HEK293 (cell line): ENCODE measurements around the gene FUT8.

Source experiments
- CTCF ChIA-PET: fragments of 350-600 bp; formaldehyde crosslinking; extraction: SDS; loops from one replicate; lab custom pipeline; 2021; ENCODE audit warnings: antibody characterized with exemption; lab: Yijun Ruan, JAX
- POLR2A ChIA-PET: fragments of 300-600 bp; formaldehyde crosslinking; extraction: SDS; loops from one replicate; lab custom pipeline; 2020; ENCODE audit warnings: antibody characterized with exemption, inconsistent platforms; lab: Yijun Ruan, JAX
- H3K27ac ChIP-seq: fragments of 200-500 bp; sonication (Bioruptor generic); 2 replicates; pipeline ENCODE4 v1.5.1; 2014; ENCODE audit warnings: low read depth, low read length, control low read depth, inconsistent platforms; ENCODE audit errors: extremely low read depth
- H3K36me3 ChIP-seq, 2 experiments: fragments of 200-500 bp in 1 of 2; sonication (Bioruptor generic) in 1 of 2; 1 replicate in 1 of 2; 2 replicates in 1 of 2; pipeline ENCODE4 v1.5.1; 2014 to 2017; ENCODE audit warnings: inconsistent platforms in 2 of 2, low read length in 2 of 2; ENCODE audit not compliant: control insufficient read depth in 2 of 2, insufficient read depth in 1 of 2
- H3K4me1 ChIP-seq: fragments of 200-500 bp; sonication (Bioruptor generic); 2 replicates; pipeline ENCODE4 v1.5.1; 2014; ENCODE audit warnings: mild to moderate bottlenecking, low read length, inconsistent platforms; ENCODE audit not compliant: control insufficient read depth, insufficient read depth
- H3K4me3 ChIP-seq: 2 replicates; pipeline ENCODE4 v1.5.1; 2011; ENCODE audit warnings: low read depth, mild to moderate bottlenecking, control low read depth, low read length, moderate library complexity
- H3K9me3 ChIP-seq: fragments of 200-500 bp; sonication (Bioruptor generic); 2 replicates; pipeline ENCODE4 v1.5.1; 2014; ENCODE audit warnings: low read depth, low read length, inconsistent platforms; ENCODE audit not compliant: control insufficient read depth, insufficient read depth
- AEBP2 ChIP-seq: fragments of 450-650 bp; formaldehyde crosslinking; IDR thresholded peaks from 2 replicates; pipeline ENCODE4 v1.5.1; 2016; ENCODE audit warnings: missing biosample characterization, missing genetic modification characterization, borderline replicate concordance
- ATF2 ChIP-seq: fragments of 450-650 bp; formaldehyde crosslinking; IDR thresholded peaks from 2 replicates; pipeline ENCODE4 v1.5.1; 2016; ENCODE audit warnings: missing biosample characterization, missing genetic modification characterization, low read depth
- BCL11B ChIP-seq: fragments of 450-650 bp; formaldehyde crosslinking; IDR thresholded peaks from 2 replicates; pipeline ENCODE4 v1.5.1; 2016; ENCODE audit warnings: low read depth, missing biosample characterization, missing genetic modification characterization
- HOXD13 ChIP-seq: sonication (generic); formaldehyde crosslinking; IDR thresholded peaks from 2 replicates; pipeline ENCODE4 v1.8.0; 2022; ENCODE audit warnings: missing genetic modification reagents, borderline replicate concordance
- KLF1 ChIP-seq: fragments of 450-650 bp; formaldehyde crosslinking; IDR thresholded peaks from 2 replicates; pipeline ENCODE4 v1.5.1; 2016; ENCODE audit warnings: missing biosample characterization, missing genetic modification characterization
- MYNN ChIP-seq: fragments of 450-650 bp; formaldehyde crosslinking; IDR thresholded peaks from 2 replicates; pipeline ENCODE4 v1.5.1; 2016; ENCODE audit warnings: missing biosample characterization, missing genetic modification characterization, borderline replicate concordance
- PRDM4 ChIP-seq: fragments of 450-650 bp; formaldehyde crosslinking; IDR thresholded peaks from 2 replicates; pipeline ENCODE4 v1.5.1; 2017; ENCODE audit warnings: missing biosample characterization, missing genetic modification characterization
- SCRT2 ChIP-seq: fragments of 450-650 bp; formaldehyde crosslinking; IDR thresholded peaks from 2 replicates; pipeline ENCODE4 v1.5.1; 2016; ENCODE audit warnings: missing biosample characterization, missing genetic modification characterization
- YY1 ChIP-seq: fragments of 450-650 bp; formaldehyde crosslinking; IDR thresholded peaks from 2 replicates; pipeline ENCODE4 v1.5.1; 2018; ENCODE audit warnings: missing biosample characterization, missing genetic modification characterization
- ZNF155 ChIP-seq: fragments of 450-650 bp; formaldehyde crosslinking; IDR thresholded peaks from 2 replicates; pipeline ENCODE4 v1.5.1; 2016; ENCODE audit warnings: missing biosample characterization, missing genetic modification characterization
- ZNF248 ChIP-seq: fragments of 450-650 bp; formaldehyde crosslinking; IDR thresholded peaks from 2 replicates; pipeline ENCODE4 v1.5.1; 2017; ENCODE audit warnings: missing biosample characterization, missing genetic modification characterization
- ZNF266 ChIP-seq: fragments of 450-650 bp; formaldehyde crosslinking; IDR thresholded peaks from 2 replicates; pipeline ENCODE4 v1.5.1; 2016; ENCODE audit warnings: missing biosample characterization, missing genetic modification characterization, low read depth
- ZNF324 ChIP-seq: fragments of 450-650 bp; formaldehyde crosslinking; IDR thresholded peaks from 2 replicates; pipeline ENCODE4 v1.5.1; 2016; ENCODE audit warnings: missing biosample characterization, missing genetic modification characterization
- ZNF335 ChIP-seq: fragments of 450-650 bp; formaldehyde crosslinking; conservative IDR thresholded peaks from 2 replicates; pipeline ENCODE4 v1.5.1; 2016; ENCODE audit warnings: missing biosample characterization, missing genetic modification characterization
- ZNF350 ChIP-seq: fragments of 450-650 bp; formaldehyde crosslinking; IDR thresholded peaks from 2 replicates; pipeline ENCODE4 v1.5.0; 2017; ENCODE audit warnings: missing biosample characterization, mild to moderate bottlenecking, missing genetic modification characterization
- ZNF585B ChIP-seq: fragments of 450-650 bp; formaldehyde crosslinking; IDR thresholded peaks from 2 replicates; pipeline ENCODE4 v1.5.1; 2016; ENCODE audit warnings: missing biosample characterization, missing genetic modification characterization
- ZNF629 ChIP-seq: fragments of 450-650 bp; formaldehyde crosslinking; IDR thresholded peaks from 2 replicates; pipeline ENCODE4 v1.5.1; 2017; ENCODE audit warnings: missing biosample characterization, missing genetic modification characterization
- ZNF660 ChIP-seq: fragments of 450-650 bp; IDR thresholded peaks from 2 replicates; pipeline ENCODE4 v1.5.1; 2018; ENCODE audit warnings: missing biosample characterization, mild to moderate bottlenecking, missing genetic modification characterization
- ZNF664 ChIP-seq: fragments of 450-650 bp; formaldehyde crosslinking; IDR thresholded peaks from 2 replicates; pipeline ENCODE4 v1.5.1; 2016; ENCODE audit warnings: missing biosample characterization, missing genetic modification characterization
- ZNF76 ChIP-seq: fragments of 450-650 bp; formaldehyde crosslinking; IDR thresholded peaks from 2 replicates; pipeline ENCODE4; 2016; ENCODE audit warnings: low read depth, missing biosample characterization, missing genetic modification characterization, borderline replicate concordance
- ZNF777 ChIP-seq: fragments of 450-650 bp; formaldehyde crosslinking; IDR thresholded peaks from 2 replicates; pipeline ENCODE4 v1.5.1; 2017; ENCODE audit warnings: missing biosample characterization, missing genetic modification characterization, borderline replicate concordance
- ZNF843 ChIP-seq: fragments of 450-650 bp; formaldehyde crosslinking; IDR thresholded peaks from 2 replicates; pipeline ENCODE4 v1.5.1; 2016; ENCODE audit warnings: missing biosample characterization, missing genetic modification characterization
- ZSCAN30 ChIP-seq: fragments of 450-650 bp; IDR thresholded peaks from 2 replicates; pipeline ENCODE4 v1.5.1; 2018; ENCODE audit warnings: missing biosample characterization, mild to moderate bottlenecking, missing genetic modification characterization, moderate library complexity

Gene FUT8

GRCh38 chr14:65371784-65372183, 40.7 kb upstream of the FUT8 start:
- no peak for TF ChIP-seq MYNN
- H3K27ac ChIP-seq: no peak overlapping the region
- ChIA-PET CTCF (no interaction called here), POLR2A (no interaction called here)
- no peak overlapping the region for H3K4me3 ChIP-seq
- no peaks in the 10 kb centered on the region for H3K36me3 ChIP-seq
- H3K4me1 ChIP-seq: no peaks in the 10 kb centered on the region
- H3K9me3 ChIP-seq: no peaks in the 10 kb centered on the region

- no peak overlapping the region for H3K27ac ChIP-seq
- ChIA-PET POLR2A (no interaction called here), CTCF (no interaction called here)
- H3K4me1 ChIP-seq: no peaks in the 10 kb centered on the region
- TF ChIP-seq ZSCAN30 (tag by site-specific recombination): no peak
- TF ChIP-seq ZNF155 (tag by site-specific recombination): no peak
- TF ChIP-seq SCRT2 (tag by site-specific recombination): 0 out of 2 replicates have a peak, but pooled peaks have one; percentile 17
- no peak for TF ChIP-seq BCL11B (tag by site-specific recombination)
- no peak for TF ChIP-seq ZNF324 (tag by site-specific recombination)
- TF ChIP-seq ZNF664: no peak
- TF ChIP-seq ZNF335: peak; percentile 12; the same call in 1 of the 2 replicates
- TF ChIP-seq ZNF843 (tag by site-specific recombination): no peak
- no peak for TF ChIP-seq ZNF76 (tag by site-specific recombination)
- TF ChIP-seq HOXD13 (CRISPR knock-in tag): no peak
- no peak for TF ChIP-seq ZNF585B (tag by site-specific recombination)
- TF ChIP-seq ZNF660 (tag by site-specific recombination): no peak
- no peak for TF ChIP-seq KLF1 (tag by site-specific recombination)
- TF ChIP-seq ZNF266: no peak
- TF ChIP-seq ZNF248 (tag by site-specific recombination): no peak
- TF ChIP-seq YY1: no peak
- no peak for TF ChIP-seq AEBP2 (tag by site-specific recombination)
- no peak for TF ChIP-seq ATF2 (tag by site-specific recombination)
- H3K9me3 ChIP-seq: no peaks in the 10 kb centered on the region
- H3K36me3 ChIP-seq: no peaks in the 10 kb centered on the region
- H3K4me3 ChIP-seq: no peak overlapping the region
These were observed 39.4 kb upstream of the FUT8 start for GRCh38 chr14:65373016-65373670.

GRCh38 chr14:65373671-65374039, 38.9 kb upstream of the FUT8 start:
- Histone ChIP-seq H3K36me3 (no peaks in the 10 kb centered on the region), H3K9me3 (no peaks in the 10 kb centered on the region), H3K4me3 (no peak overlapping the region), H3K27ac (no peak overlapping the region), H3K4me1 (no peaks in the 10 kb centered on the region)
- CTCF ChIA-PET: no interaction called here
- POLR2A ChIA-PET: no interaction called here
- TF ChIP-seq PRDM4 (tag by site-specific recombination): no peak
- TF ChIP-seq ZNF350 (tag by site-specific recombination): no peak
- no peak for TF ChIP-seq ZNF629 (tag by site-specific recombination)
- TF ChIP-seq ZNF777 (tag by site-specific recombination): no peak
- no peak for TF ChIP-seq ZNF324 (tag by site-specific recombination)
